ENCODE measurements around the gene ACTRT2.

DNA sequence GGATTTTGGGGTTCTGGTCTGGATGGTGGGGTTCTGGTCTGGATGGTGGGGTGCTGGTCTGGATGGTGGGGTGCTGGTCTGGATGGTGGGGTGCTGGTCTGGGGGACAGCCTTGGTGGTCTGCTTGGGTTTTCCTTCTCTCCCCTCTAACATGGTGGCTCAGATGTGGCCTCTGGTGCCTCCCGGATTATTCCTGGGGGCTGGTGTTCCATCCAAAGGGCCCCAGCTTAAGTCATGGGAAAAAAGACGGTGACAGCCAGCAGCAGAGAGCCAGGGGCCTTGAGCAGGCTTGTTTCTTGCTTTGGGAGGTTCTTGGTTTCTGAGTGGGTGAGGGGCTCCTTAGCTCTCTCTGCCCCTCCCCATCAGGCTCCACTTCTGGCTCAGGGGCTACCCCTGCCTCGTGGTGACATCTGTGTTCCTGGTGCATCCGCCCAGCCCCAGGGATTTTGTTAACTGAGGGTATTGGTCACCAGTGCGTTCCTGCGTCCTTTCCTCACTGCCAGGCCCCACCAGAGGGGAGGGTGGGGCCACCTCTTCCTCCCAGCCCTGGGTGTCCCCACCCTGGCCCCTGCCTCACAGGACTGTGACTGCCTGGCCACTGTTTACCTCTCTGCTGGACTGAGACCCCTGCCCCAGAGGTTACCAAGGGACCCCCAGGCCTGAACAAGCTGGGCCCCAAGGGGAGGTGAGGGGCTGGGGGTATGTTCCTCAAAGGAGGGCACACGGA, 43.2 kb upstream of the ACTRT2 start:
- TF ChIP-seq POLR2A (IDR thresholded peaks at IDR 0.05) (no peak), CTCF (IDR thresholded peaks at IDR 0.05 in 8 of 11, conservative IDR thresholded peaks at IDR 0.05 in 3 of 11) (no peak)
